Lower lobe of right lung (tissue), 2 donors: Measurements from ENCODE around the gene KIF22. TPM values are rescaled to one million over a fixed set of nuclear protein-coding genes. Genes with fewer than 3 reads are reported as not detected.
"Not testable (repeated sequence)": the region's sequence is repeated elsewhere in the genome, so short reads cannot be mapped to it uniquely, and the experiment has no call there.

ENCODE experiments used
- ATAC-seq, 2 donors: fragments of 200-7000 bp; cut with Tn5 transposase; one replicate each; pipeline ENCODE4 v1.9.1; 2020 to 2022; ENCODE audit warnings: mild to moderate bottlenecking in 2 of 2, moderate library complexity in 2 of 2
- DNase-seq: peaks from one replicate; pipeline ENCODE4 v3.0.0-alpha.2; 2020
- H3K27ac ChIP-seq: fragments of 200-600 bp; one replicate; pipeline ENCODE4 v1.8.0; 2022
- H3K27me3 ChIP-seq: fragments of 200-600 bp; one replicate; pipeline ENCODE4 v1.8.0; 2022; ENCODE audit warnings: low read depth
- H3K36me3 ChIP-seq: fragments of 200-600 bp; one replicate; pipeline ENCODE4 v1.8.0; 2022; ENCODE audit warnings: mild to moderate bottlenecking
- H3K4me1 ChIP-seq: fragments of 200-600 bp; one replicate; pipeline ENCODE4 v1.8.0; 2022
- H3K4me3 ChIP-seq: fragments of 200-600 bp; one replicate; pipeline ENCODE4 v1.8.0; 2022; ENCODE audit warnings: mild to moderate bottlenecking
- H3K9me3 ChIP-seq: fragments of 200-600 bp; one replicate; pipeline ENCODE4 v1.8.0; 2022
- CTCF ChIP-seq: fragments of 200-600 bp; IDR thresholded peaks from one replicate; pipeline ENCODE4 v1.8.0; 2022; ENCODE audit warnings: antibody characterized with exemption, mild to moderate bottlenecking
- intact Hi-C: fragments of 100-400 bp; cut with DNase I; formaldehyde crosslinking; loops from one replicate; pipeline ENCODE4 v1.11.0; 2022
- total RNA-seq: library from RNA; stranded (reverse); fragmentation: NEBNext Ultra II Directional; extraction: Animal tissue kit (Norgen Biotek cat#: 25700); gene quantifications from one replicate; pipeline ENCODE4 v1.2.1, GENCODE V29; 2021
- donor health status: DM: no; HTN: yes; CAD: no; lungs with severe emphysema.

The KIF22 gene
- total RNA-seq, 1 donor from 2014 or later, result 21.8 TPM

- Histone ChIP-seq H3K27me3 (no peaks in the 10 kb centered on the region), H3K4me3 (peak overlapping the region; percentile 62), H3K4me1 (peaks cover 14% of the 10 kb centered on the region), H3K27ac (peak overlapping the region; percentile 73), H3K36me3 (no peaks in the 10 kb centered on the region), H3K9me3 (no peaks in the 10 kb centered on the region)
- ATAC-seq (peak; percentile 70 to 74), DNase-seq (peak; percentile 56)
- intact Hi-C loops, result no loop called here
- no peak for TF ChIP-seq CTCF
These were observed 45.3 kb upstream of the KIF22 start for GRCh38 chr16:29745121-29745852.

GRCh38 chr16:29745853-29746345, 44.7 kb upstream of the KIF22 start, which contains the start of gene C16orf54:
Gene C16orf54, minus strand, starts transcription at chr16:29745990. Its CDS starts 1,039 bp downstream, at chr16:29744951.
- no peaks in the 10 kb centered on the region for H3K9me3 ChIP-seq
- no peaks in the 10 kb centered on the region for H3K27me3 ChIP-seq
- no peak for TF ChIP-seq CTCF
- DNase-seq (peak; percentile 93), ATAC-seq (peak; percentile 92 to 96)
- H3K27ac ChIP-seq, result peak within 1 kb of the TSS; percentile 73
- H3K36me3 ChIP-seq, result no peaks in the 10 kb centered on the region
- peaks cover 14% of the 10 kb centered on the region for H3K4me1 ChIP-seq
- intact Hi-C loops, result no loop called here
- peak within 1 kb of the TSS; percentile 62 for H3K4me3 ChIP-seq

GRCh38 chr16:29746518-29746917, 44.0 kb upstream of the KIF22 start:
- H3K27me3 ChIP-seq, H3K36me3 ChIP-seq, ATAC-seq, DNase-seq, H3K9me3 ChIP-seq, intact Hi-C loops: not testable (repeated sequence)
- Histone ChIP-seq H3K4me1 (peaks cover 14% of the 10 kb centered on the region), H3K27ac (peak overlapping the region; percentile 73), H3K4me3 (peak overlapping the region; percentile 62)

GRCh38 chr16:29747947-29748759, 42.4 kb upstream of the KIF22 start:
- Histone ChIP-seq H3K4me1 (peaks cover 14% of the 10 kb centered on the region), H3K4me3 (no peak overlapping the region), H3K36me3 (no peaks in the 10 kb centered on the region), H3K27me3 (no peaks in the 10 kb centered on the region), H3K9me3 (no peaks in the 10 kb centered on the region), H3K27ac (no peak overlapping the region)
- intact Hi-C loops, result no loop called here
- ATAC-seq, result no peak
- TF ChIP-seq CTCF, result no peak
- DNase-seq, result no peak

GRCh38 chr16:29748760-29749149, 41.8 kb upstream of the KIF22 start:
- DNase-seq, H3K9me3 ChIP-seq, intact Hi-C loops, H3K27ac ChIP-seq, ATAC-seq, H3K36me3 ChIP-seq, H3K27me3 ChIP-seq, H3K4me3 ChIP-seq, H3K4me1 ChIP-seq: not testable (repeated sequence)

- H3K27ac ChIP-seq, result no peak overlapping the region
- no peaks in the 10 kb centered on the region for H3K27me3 ChIP-seq
- no peaks in the 10 kb centered on the region for H3K36me3 ChIP-seq
- DNase-seq, result no peak
- no peak for TF ChIP-seq CTCF
- no peak for ATAC-seq
- no peaks in the 10 kb centered on the region for H3K9me3 ChIP-seq
- intact Hi-C loops, result no loop called here
- no peak overlapping the region for H3K4me3 ChIP-seq
- peaks cover 11% of the 10 kb centered on the region for H3K4me1 ChIP-seq
These were observed 37.0 kb upstream of the KIF22 start for GRCh38 chr16:29753516-29753915.
